ENCODE data around the gene REEP3. TPM values are rescaled to one million over a fixed set of nuclear protein-coding genes. Genes with fewer than 3 reads are reported as not detected.

The REEP3 gene
- total and polyA plus RNA-seq, 8 donors = 7.3 to 90.4 (median 30.3) TPM

GRCh38 chr10:63536698-63537097, 15.5 kb downstream of the REEP3 start:
- H3K4me1 ChIP-seq = peaks cover 0 to 9% (median 2%) of the 10 kb centered on the region in 4 donors
- H3K36me3 ChIP-seq = no peaks in the 10 kb centered on the region
- DNase-seq = no peak
- TF ChIP-seq POLR2A (IDR thresholded peaks at IDR 0.05) (no peak), POLR2AphosphoS5 (IDR thresholded peaks at IDR 0.05) (no peak), EP300 (IDR thresholded peaks at IDR 0.05) (no peak), CTCF (IDR thresholded peaks at IDR 0.05) (no peak)
- intact Hi-C loops (cut with DNase I; ENCODE audit: low total_unique reads) = no loop called here
- no peak overlapping the region for H3K27ac ChIP-seq
- H3K4me3 ChIP-seq = no peak overlapping the region
- no peaks in the 10 kb centered on the region for H3K27me3 ChIP-seq
- no peaks in the 10 kb centered on the region for H3K9me3 ChIP-seq

- Histone ChIP-seq H3K4me1 (peaks cover 0 to 13% (median 2%) of the 10 kb centered on the region in 4 donors), H3K4me3 (no peak overlapping the region), H3K36me3 (no peaks in the 10 kb centered on the region), H3K9me3 (no peaks in the 10 kb centered on the region), H3K27ac (no peak overlapping the region), H3K27me3 (no peaks in the 10 kb centered on the region)
- DNase-seq = no peak
- 67 to 77% (median 74%) methylated on average over 3 of the region's 3 CpGs for WGBS, 5 donors
- TF ChIP-seq CTCF (IDR thresholded peaks at IDR 0.05) = no peak
- no peak for TF ChIP-seq POLR2AphosphoS5 (IDR thresholded peaks at IDR 0.05)
- no peak for TF ChIP-seq EP300 (IDR thresholded peaks at IDR 0.05)
- TF ChIP-seq POLR2A (IDR thresholded peaks at IDR 0.05) = no peak
- intact Hi-C loops (cut with DNase I; ENCODE audit: low total_unique reads) = no loop called here
Observed at GRCh38 chr10:63537536-63537935, 16.3 kb downstream of the REEP3 start.

- no peak overlapping the region for H3K27ac ChIP-seq
- TF ChIP-seq POLR2A (IDR thresholded peaks at IDR 0.05) (no peak), POLR2AphosphoS5 (IDR thresholded peaks at IDR 0.05) (no peak), CTCF (IDR thresholded peaks at IDR 0.05) (no peak), EP300 (IDR thresholded peaks at IDR 0.05) (no peak)
- no peaks in the 10 kb centered on the region for H3K9me3 ChIP-seq
- H3K4me3 ChIP-seq = no peak overlapping the region
- H3K36me3 ChIP-seq = no peaks in the 10 kb centered on the region
- DNase-seq = no peak
- intact Hi-C loops (cut with DNase I; ENCODE audit: low total_unique reads) = no loop called here
- 95 to 100% (median 96%) methylated on average over 2 of the region's 2 CpGs for WGBS, 5 donors
- no peaks in the 10 kb centered on the region for H3K27me3 ChIP-seq
- H3K4me1 ChIP-seq = peaks cover 0 to 28% (median 5%) of the 10 kb centered on the region in 4 donors
Observed at GRCh38 chr10:63539377-63539776, 18.2 kb downstream of the REEP3 start.

GRCh38 chr10:63539994-63540393, 18.8 kb downstream of the REEP3 start:
- Histone ChIP-seq H3K4me3 (no peak overlapping the region), H3K4me1 (peaks cover 0 to 32% (median 8%) of the 10 kb centered on the region in 4 donors), H3K36me3 (no peaks in the 10 kb centered on the region), H3K9me3 (no peaks in the 10 kb centered on the region), H3K27me3 (no peaks in the 10 kb centered on the region), H3K27ac (no peak overlapping the region)
- WGBS, 5 donors = 75 to 93% (median 79%) methylated on average over 1 of the region's 1 CpG
- no peak for DNase-seq
- no peak for TF ChIP-seq POLR2AphosphoS5 (IDR thresholded peaks at IDR 0.05)
- no peak for TF ChIP-seq CTCF (IDR thresholded peaks at IDR 0.05)
- no peak for TF ChIP-seq POLR2A (IDR thresholded peaks at IDR 0.05)
- no peak for TF ChIP-seq EP300 (IDR thresholded peaks at IDR 0.05)
- intact Hi-C loops (cut with DNase I; ENCODE audit: low total_unique reads) = no loop called here
